A549 (cell line): ENCODE data around the gene GIT1. TPM values are rescaled to one million over a fixed set of nuclear protein-coding genes. Genes with fewer than 3 reads are reported as not detected.

Experiments used
- ATAC-seq, 2 experiments: fragments of 200-7000 bp in 1 of 2; fragments of >200 bp in 1 of 2; cut with Nextera tagmentation in 1 of 2; cut with Tn5 transposase in 1 of 2; 3 replicates each; pipeline versions ENCODE4 v1.8.0 to v1.9.1; 2018 to 2020; ENCODE audit warnings: mild to moderate bottlenecking in 1 of 2, moderate library complexity in 1 of 2
- CTCF ChIA-PET: fragments of 300-600 bp; sonication (Branson Sonifier 250); formaldehyde crosslinking; extraction: SDS; loops from one replicate; lab custom pipeline; 2021; ENCODE audit warnings: antibody characterized with exemption, inconsistent platforms; lab: Yijun Ruan, JAX
- POLR2A ChIA-PET: fragments of 350-600 bp; formaldehyde crosslinking; extraction: SDS; loops from one replicate; lab custom pipeline; 2021; ENCODE audit warnings: antibody characterized with exemption, inconsistent platforms; lab: Yijun Ruan, JAX
- DNase-seq, 2 experiments: peaks; one replicate each; pipeline versions ENCODE4 v3.0.0 to v3.0.0-alpha.2; 2011 to 2016; ENCODE audit warnings: low read depth in 1 of 2, low spot score in 1 of 2
- FAIRE-seq: peaks from 2 replicates; lab custom pipeline; 2011; peaks lifted over from hg19 to GRCh38; lab: Jason Lieb, UNC
- H3K27ac ChIP-seq, 2 experiments: fragments of >200 bp; sonication (Bioruptor Twin); formaldehyde crosslinking; 3 replicates each; pipeline ENCODE4 v1.5.1; 2016 to 2017
- H3K4me1 ChIP-seq: fragments of >200 bp; sonication (Bioruptor Twin); formaldehyde crosslinking; 3 replicates; pipeline ENCODE4 v1.6.1; 2016
- H3K4me2 ChIP-seq: fragments of >200 bp; sonication (Bioruptor Twin); formaldehyde crosslinking; 3 replicates; pipeline ENCODE4 v1.6.1; 2016
- H3K4me3 ChIP-seq: fragments of >200 bp; sonication (Bioruptor Twin); formaldehyde crosslinking; 3 replicates; pipeline ENCODE4 v1.5.1; 2016
- H3K9me3 ChIP-seq: fragments of >200 bp; sonication (Bioruptor Twin); formaldehyde crosslinking; 3 replicates; pipeline ENCODE4 v1.6.1; 2016
- ELK1 ChIP-seq: fragments of 150-350 bp; IDR thresholded peaks from 2 replicates; pipeline ENCODE4 v1.6.1; 2014; ENCODE audit warnings: low read depth, mild to moderate bottlenecking, low read length
- EP300 ChIP-seq, 2 experiments: fragments of >200 bp; sonication (Bioruptor Twin); formaldehyde crosslinking; IDR thresholded peaks; 2 replicates in 1 of 2; 3 replicates in 1 of 2; pipeline ENCODE4 v1.6.1; 2016 to 2017
- FOXS1 ChIP-seq: fragments of 250-450 bp; sonication (Bioruptor Pico); IDR thresholded peaks from 2 replicates; pipeline ENCODE4 v1.5.0; 2020; ENCODE audit warnings: mild to moderate bottlenecking, moderate library complexity
- HEYL ChIP-seq: fragments of 250-450 bp; sonication (Bioruptor Pico); IDR thresholded peaks from 2 replicates; pipeline ENCODE4 v1.8.0; 2021; ENCODE audit warnings: mild to moderate bottlenecking, moderate library complexity
- HOXB5 ChIP-seq: fragments of 250-450 bp; sonication (Bioruptor Pico); IDR thresholded peaks from 2 replicates; pipeline ENCODE4 v1.5.0; 2020; ENCODE audit warnings: mild to moderate bottlenecking, moderate library complexity
- JUN ChIP-seq, 2 experiments: fragments of >200 bp; sonication (Bioruptor Twin); formaldehyde crosslinking; IDR thresholded peaks; 2 replicates in 1 of 2; 3 replicates in 1 of 2; pipeline ENCODE4 v1.6.1; 2016 to 2017
- JUNB ChIP-seq: fragments of >200 bp; sonication (Bioruptor Twin); formaldehyde crosslinking; IDR thresholded peaks from 2 replicates; pipeline ENCODE4 v1.6.1; 2016
- KDM1A ChIP-seq: fragments of 200-600 bp; sonication (generic); IDR thresholded peaks from 2 replicates; pipeline ENCODE4 v1.6.1; 2016; ENCODE audit warnings: low read depth, mild to moderate bottlenecking
- KDM5A ChIP-seq: fragments of 200-600 bp; sonication (generic); IDR thresholded peaks from 2 replicates; pipeline ENCODE4 v1.6.1; 2016; ENCODE audit warnings: antibody characterized with exemption, mild to moderate bottlenecking
- MAX ChIP-seq: IDR thresholded peaks from 2 replicates; pipeline ENCODE4 v1.6.1; 2012
- NFE2L2 ChIP-seq: fragments of 150-350 bp; conservative IDR thresholded peaks from 2 replicates; pipeline ENCODE4 v1.6.1; 2014; ENCODE audit warnings: low read length
- PHF8 ChIP-seq: fragments of 200-600 bp; sonication (generic); IDR thresholded peaks from 2 replicates; pipeline ENCODE4 v1.6.1; 2016; ENCODE audit warnings: low read depth, mild to moderate bottlenecking, antibody characterized with exemption, moderate library complexity, borderline replicate concordance
- RAD21 ChIP-seq, 2 experiments: fragments of >200 bp in 1 of 2; sonication (Bioruptor Twin) in 1 of 2; formaldehyde crosslinking in 1 of 2; IDR thresholded peaks in 1 of 2; conservative IDR thresholded peaks in 1 of 2; 2 replicates in 1 of 2; 3 replicates in 1 of 2; pipeline ENCODE4 v1.6.1; 2012 to 2018; ENCODE audit warnings: inconsistent platforms in 1 of 2
- RARB ChIP-seq: fragments of 250-450 bp; sonication (Bioruptor Pico); IDR thresholded peaks from 2 replicates; pipeline ENCODE4 v1.8.0; 2021; ENCODE audit warnings: mild to moderate bottlenecking, moderate library complexity
- RCOR1 ChIP-seq: fragments of 150-350 bp; IDR thresholded peaks from 2 replicates; pipeline ENCODE4 v1.6.1; 2014; ENCODE audit warnings: antibody characterized with exemption, low read length, low read depth
- REST ChIP-seq: fragments of 200-600 bp; sonication (generic); IDR thresholded peaks from 2 replicates; pipeline ENCODE4 v1.6.1; 2016; ENCODE audit warnings: antibody characterized with exemption, mild to moderate bottlenecking, moderate library complexity
- RFX5 ChIP-seq: fragments of 450-650 bp; IDR thresholded peaks from 2 replicates; pipeline ENCODE4 v1.7.1; 2014; ENCODE audit warnings: antibody characterized with exemption, mild to moderate bottlenecking, moderate library complexity
- RNF2 ChIP-seq: fragments of 200-600 bp; sonication (generic); IDR thresholded peaks from 2 replicates; pipeline ENCODE4 v1.6.1; 2016; ENCODE audit warnings: low read depth, mild to moderate bottlenecking, antibody characterized with exemption, moderate library complexity, borderline replicate concordance
- SMC3 ChIP-seq: fragments of >200 bp; sonication (Bioruptor Twin); formaldehyde crosslinking; IDR thresholded peaks from 3 replicates; pipeline ENCODE4 v1.6.1; 2018; ENCODE audit warnings: inconsistent platforms
- SREBF2 ChIP-seq: fragments of 450-650 bp; IDR thresholded peaks from 2 replicates; pipeline ENCODE4 v1.6.1; 2014; ENCODE audit warnings: mild to moderate bottlenecking, moderate library complexity
- TFCP2L1 ChIP-seq: fragments of 250-450 bp; sonication (Bioruptor Pico); IDR thresholded peaks from 2 replicates; pipeline ENCODE4 v1.5.0; 2021; ENCODE audit warnings: mild to moderate bottlenecking
- ZC3H11A ChIP-seq: fragments of 450-650 bp; IDR thresholded peaks from 2 replicates; pipeline ENCODE4 v1.6.1; 2014; ENCODE audit warnings: antibody characterized with exemption, mild to moderate bottlenecking
- ZFP36 ChIP-seq: fragments of 450-650 bp; IDR thresholded peaks from 2 replicates; pipeline ENCODE4 v1.6.1; 2014; ENCODE audit warnings: borderline replicate concordance; ENCODE audit not compliant: partially characterized antibody
- ZSCAN20 ChIP-seq: fragments of 250-450 bp; sonication (Bioruptor Pico); IDR thresholded peaks from 2 replicates; pipeline ENCODE4 v1.8.0; 2022; ENCODE audit warnings: mild to moderate bottlenecking, moderate library complexity
- WGBS: methylation state at CpG from one replicate; pipeline ENCODE4 v1.1.6; 2017; ENCODE audit errors: missing lambda C conversion rate; 5-methylcytosine and 5-hydroxymethylcytosine counted together
- polyA plus RNA-seq, 4 experiments: library from polyadenylated mRNA; depleted of rRNA in 3 of 4; stranded (reverse); fragments of >200 nt; fragmentation: RNase III in 1 of 4; extraction: RNeasy Plus Mini Kit Qiagen cat#74134 plus additional on column Dnase treatment in 1 of 4; gene quantifications; 2 replicates in 3 of 4; 3 replicates in 1 of 4; pipeline ENCODE4 v1.2.3, GENCODE V29; 2011 to 2017

The GIT1 gene
- polyA plus RNA-seq, 2 of the 4 experiments (the other 2 are of a cell fraction): 47.8 to 53.0 TPM

- FAIRE-seq: peak; percentile 28
- peaks cover 19% of the 10 kb centered on the region for H3K4me1 ChIP-seq
- no peak for DNase-seq
- no peak overlapping the region for H3K4me2 ChIP-seq
- no peak overlapping the region for H3K4me3 ChIP-seq
- ChIA-PET CTCF (interaction anchor here (0.7 to 3.1 kb wide), 4 partner anchors 23 to 292 kb away, joined by 4 to 13 read pairs (median 8); partner anchors contain the start of gene ABHD15), POLR2A (no interaction called here)
- H3K9me3 ChIP-seq: no peaks in the 10 kb centered on the region
- ATAC-seq: no peak
- no peak overlapping the region for H3K27ac ChIP-seq
- TF ChIP-seq TFCP2L1 (CRISPR knock-in tag) (no peak), KDM5A (no peak), HOXB5 (CRISPR knock-in tag) (no peak), NFE2L2 (no peak), SREBF2 (no peak), PHF8 (no peak), HEYL (CRISPR knock-in tag) (no peak), ZFP36 (no peak), EP300 (IDR thresholded peaks at IDR 0.05) (no peak), ELK1 (no peak), JUN (IDR thresholded peaks at IDR 0.05) (no peak), RNF2 (no peak)
- 94% methylated on average over 4 of the region's 4 CpGs for WGBS
Measured at GRCh38 chr17:29544066-29544465, 45.4 kb downstream of the GIT1 start.

DNA sequence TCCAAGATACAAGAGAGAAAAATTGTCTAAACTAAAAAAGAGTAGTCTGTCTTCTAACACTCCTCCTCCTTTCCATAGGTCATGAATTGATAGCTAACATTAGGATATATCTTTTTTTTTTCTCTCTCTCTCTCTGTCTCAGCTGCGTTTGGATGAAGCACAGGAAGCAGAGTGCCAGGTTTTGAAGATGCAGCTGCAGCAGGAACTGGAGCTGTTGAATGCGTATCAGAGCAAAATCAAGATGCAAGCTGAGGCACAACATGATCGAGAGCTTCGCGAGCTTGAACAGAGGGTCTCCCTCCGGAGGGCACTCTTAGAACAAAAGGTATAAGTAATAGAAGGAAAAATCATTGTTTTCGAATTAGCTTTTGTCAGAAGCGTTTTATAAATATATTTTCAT is 55.5 kb downstream of the GIT1 start:
- CTCF ChIA-PET: interaction anchor here (0.7 to 7.7 kb wide), 11 partner anchors 9 to 410 kb away, joined by 3 to 137 read pairs (median 5); partner anchors contain the start of gene ABHD15
- FAIRE-seq: no peak
- ATAC-seq: no peak

More for the DNA sequence above, 55.5 kb downstream of the GIT1 start:
- POLR2A ChIA-PET: no interaction called here
- WGBS: 92% methylated on average over 8 of the region's 8 CpGs
- no peak for DNase-seq
- TF ChIP-seq TFCP2L1 (CRISPR knock-in tag): no peak
- no peak for TF ChIP-seq KDM5A
- TF ChIP-seq RAD21 (conservative IDR thresholded peaks at IDR 0.05 in 1 of 2, IDR thresholded peaks at IDR 0.05 in 1 of 2): no peak
- no peak for TF ChIP-seq KDM1A
- no peak for TF ChIP-seq JUNB
- TF ChIP-seq RCOR1: no peak
- TF ChIP-seq RARB (CRISPR knock-in tag): no peak
- TF ChIP-seq FOXS1 (CRISPR knock-in tag): no peak
- TF ChIP-seq SMC3: no peak
- no peak for TF ChIP-seq ZC3H11A
- no peak for TF ChIP-seq ZFP36
- no peak for TF ChIP-seq ZSCAN20 (CRISPR knock-in tag)
- no peak for TF ChIP-seq ELK1
- TF ChIP-seq RFX5: no peak
- TF ChIP-seq REST: no peak
- TF ChIP-seq MAX: no peak
- H3K4me2 ChIP-seq: no peak overlapping the region
- H3K27ac ChIP-seq: no peak overlapping the region
- H3K4me3 ChIP-seq: no peak overlapping the region
- no peaks in the 10 kb centered on the region for H3K4me1 ChIP-seq
- H3K9me3 ChIP-seq: no peaks in the 10 kb centered on the region
